PC-9 (cell line): ENCODE results near the gene ASIC3.

Experiments
- CTCF ChIP-seq: fragments of 200-600 bp; sonication (generic); conservative IDR thresholded peaks from 2 replicates; pipeline ENCODE4 v1.6.1; 2017; ENCODE audit warnings: mixed run types, antibody characterized with exemption, mild to moderate bottlenecking, moderate library complexity
- EZH2 ChIP-seq: fragments of 200-600 bp; sonication (generic); IDR thresholded peaks from 2 replicates; pipeline ENCODE4 v1.8.0; 2017; ENCODE audit warnings: antibody characterized with exemption, low read depth

- TF ChIP-seq CTCF (no peak), EZH2 (no peak)
Observed at GRCh38 chr7:151019130-151019447, 29.2 kb upstream of the ASIC3 start.
